Mesendoderm (in vitro differentiated cells): ENCODE data around the gene SPATA31D4.
"Not testable (repeated sequence)": the region's sequence is repeated elsewhere in the genome, so short reads cannot be mapped to it uniquely, and the experiment has no call there.

Source experiments
- DNase-seq: peaks from one replicate; pipeline ENCODE4 v3.0.0; 2013
- H2AK5ac ChIP-seq: 2 replicates; pipeline ENCODE4 v1.6.1; 2013; ENCODE audit warnings: low read length, inconsistent platforms
- H2BK120ac ChIP-seq: 2 replicates; pipeline ENCODE4 v1.6.1; 2013; ENCODE audit warnings: low read depth, mild to moderate bottlenecking, low read length, moderate library complexity, mixed read lengths
- H2BK15ac ChIP-seq: replicated peaks from 2 replicates; pipeline ENCODE4 v1.6.1; 2013; ENCODE audit warnings: low read depth, mild to moderate bottlenecking, moderate library complexity
- H2BK5ac ChIP-seq: 2 replicates; pipeline ENCODE4 v1.6.1; 2013; ENCODE audit warnings: low read length, inconsistent platforms
- H3K18ac ChIP-seq: 2 replicates; pipeline ENCODE4 v1.6.1; 2013; ENCODE audit warnings: mild to moderate bottlenecking, low read length, mixed read lengths
- H3K23ac ChIP-seq: one replicate; pipeline ENCODE4 v1.6.1; 2013; ENCODE audit warnings: low read length
- H3K27ac ChIP-seq: 2 replicates; pipeline ENCODE4 v1.5.1; 2013; ENCODE audit warnings: low read depth, mild to moderate bottlenecking, inconsistent platforms, low read length, moderate library complexity
- H3K27me3 ChIP-seq: 2 replicates; pipeline ENCODE4 v1.6.1; 2013; ENCODE audit warnings: low read length, control low read depth, mild to moderate bottlenecking, inconsistent platforms; ENCODE audit not compliant: insufficient read depth, poor library complexity
- H3K36me3 ChIP-seq: 2 replicates; pipeline ENCODE4 v1.6.1; 2013; ENCODE audit warnings: low read length, inconsistent platforms; ENCODE audit not compliant: control insufficient read depth, insufficient read depth
- H3K4ac ChIP-seq: one replicate; pipeline ENCODE4 v1.6.1; 2013; ENCODE audit warnings: low read depth, mild to moderate bottlenecking, low read length, moderate library complexity
- H3K4me1 ChIP-seq: 2 replicates; pipeline ENCODE4 v1.6.1; 2013; ENCODE audit warnings: low read depth, low read length, inconsistent platforms; ENCODE audit not compliant: control insufficient read depth
- H3K4me2 ChIP-seq: 2 replicates; pipeline ENCODE4 v1.6.1; 2013; ENCODE audit warnings: low read length
- H3K4me3 ChIP-seq: 2 replicates; pipeline ENCODE4 v1.5.1; 2013; ENCODE audit warnings: mild to moderate bottlenecking, low read length
- H3K56ac ChIP-seq: one replicate; pipeline ENCODE4 v1.6.1; 2013; ENCODE audit warnings: low read length
- H3K79me1 ChIP-seq: 2 replicates; pipeline ENCODE4 v1.6.1; 2013; ENCODE audit warnings: low read length, inconsistent platforms
- H3K79me2 ChIP-seq: 2 replicates; pipeline ENCODE4 v1.6.1; 2013; ENCODE audit warnings: mild to moderate bottlenecking, low read length; ENCODE audit not compliant: control insufficient read depth, insufficient read depth
- H3K9ac ChIP-seq: 2 replicates; pipeline ENCODE4 v1.6.1; 2013; ENCODE audit warnings: low read length, inconsistent platforms
- H4K5ac ChIP-seq: one replicate; pipeline ENCODE4 v1.6.1; 2013; ENCODE audit warnings: low read length
- H4K8ac ChIP-seq: one replicate; pipeline ENCODE4 v1.6.1; 2013; ENCODE audit warnings: low read depth, mild to moderate bottlenecking, control low read depth, low read length, moderate library complexity
- WGBS: extraction: QIAGEN DNeasy Blood & Tissue Kit; methylation state at CpG from one replicate; pipeline ENCODE4 v1.1.7; 2013; ENCODE audit warnings: low lambda C conversion rate, missing lambda C conversion rate; ENCODE audit not compliant: insufficient coverage; ENCODE audit errors: extremely low coverage; 5-methylcytosine and 5-hydroxymethylcytosine counted together

Gene SPATA31D4

GRCh38 chr9:81933547-81933946, 5.3 kb downstream of the SPATA31D4 start:
- H3K36me3 ChIP-seq, H3K18ac ChIP-seq, H3K9ac ChIP-seq, H3K4me2 ChIP-seq, H3K4ac ChIP-seq, H2BK120ac ChIP-seq, H3K4me1 ChIP-seq, H4K8ac ChIP-seq, H3K4me3 ChIP-seq, H3K27me3 ChIP-seq, H2AK5ac ChIP-seq, H2BK15ac ChIP-seq, H4K5ac ChIP-seq, H2BK5ac ChIP-seq, H3K79me1 ChIP-seq, H3K27ac ChIP-seq, H3K79me2 ChIP-seq, H3K23ac ChIP-seq, DNase-seq, H3K56ac ChIP-seq: not testable (repeated sequence)
- WGBS = no CpG with 5 or more reads among the region's 3 CpGs

GRCh38 chr9:81943393-81943792, 15.2 kb downstream of the SPATA31D4 start, which contains the start of gene SPATA31D3:
TSS of gene SPATA31D3 (plus strand) at chr9:81943500. CDS start at chr9:81943586, 86 bp downstream.
- not testable (repeated sequence) for H2BK5ac ChIP-seq, H3K9ac ChIP-seq, H2BK120ac ChIP-seq, H3K4me3 ChIP-seq, H3K36me3 ChIP-seq, DNase-seq, H3K27ac ChIP-seq, H3K4ac ChIP-seq, H3K23ac ChIP-seq, H4K5ac ChIP-seq, H2AK5ac ChIP-seq, H3K4me1 ChIP-seq, H3K4me2 ChIP-seq, H3K56ac ChIP-seq, H3K79me1 ChIP-seq, H4K8ac ChIP-seq, H3K27me3 ChIP-seq, H3K18ac ChIP-seq, H2BK15ac ChIP-seq, H3K79me2 ChIP-seq
- no CpG with 5 or more reads among the region's 2 CpGs for WGBS

GRCh38 chr9:81948650-81949049, 20.4 kb downstream of the SPATA31D4 start:
- not testable (repeated sequence) for DNase-seq, H3K18ac ChIP-seq, H3K23ac ChIP-seq, H4K8ac ChIP-seq, H3K79me1 ChIP-seq, H3K4me3 ChIP-seq, H3K36me3 ChIP-seq, H3K4ac ChIP-seq, H2BK5ac ChIP-seq, H3K4me2 ChIP-seq, H3K4me1 ChIP-seq, H3K79me2 ChIP-seq, H3K27me3 ChIP-seq, H3K56ac ChIP-seq, H2AK5ac ChIP-seq, H2BK15ac ChIP-seq, H3K9ac ChIP-seq, H2BK120ac ChIP-seq, H3K27ac ChIP-seq, H4K5ac ChIP-seq
- WGBS = no CpG with 5 or more reads among the region's 3 CpGs

- Histone ChIP-seq H3K56ac (no peak overlapping the region), H3K4me1 (no peaks in the 10 kb centered on the region), H3K9ac (no peak overlapping the region), H3K27me3 (no peaks in the 10 kb centered on the region), H3K79me1 (no peaks in the 10 kb centered on the region), H3K36me3 (no peaks in the 10 kb centered on the region), H3K23ac (no peak overlapping the region), H2BK120ac (no peak overlapping the region), H3K4me3 (no peak overlapping the region), H3K18ac (no peak overlapping the region), H4K8ac (no peak overlapping the region), H3K4ac (no peak overlapping the region), H2BK5ac (no peak overlapping the region), H2AK5ac (no peak overlapping the region), H3K4me2 (no peak overlapping the region), H2BK15ac (no peak overlapping the region), H3K27ac (no peak overlapping the region), H3K79me2 (no peaks in the 10 kb centered on the region), H4K5ac (no peak overlapping the region)
- no CpG with 5 or more reads among the region's 1 CpG for WGBS
- DNase-seq = no peak
These were observed 24.9 kb downstream of the SPATA31D4 start for GRCh38 chr9:81953096-81953495.

- DNase-seq = no peak
- no peak overlapping the region for H3K4ac ChIP-seq
- H3K79me2 ChIP-seq = no peaks in the 10 kb centered on the region
- H2AK5ac ChIP-seq = no peak overlapping the region
- no peak overlapping the region for H3K18ac ChIP-seq
- H3K4me1 ChIP-seq = no peaks in the 10 kb centered on the region
- no peak overlapping the region for H2BK15ac ChIP-seq
- no peaks in the 10 kb centered on the region for H3K79me1 ChIP-seq
- no peak overlapping the region for H3K9ac ChIP-seq
- H3K23ac ChIP-seq = no peak overlapping the region
- H3K36me3 ChIP-seq = no peaks in the 10 kb centered on the region
- no peak overlapping the region for H2BK5ac ChIP-seq
- no peaks in the 10 kb centered on the region for H3K27me3 ChIP-seq
- H3K4me3 ChIP-seq = no peak overlapping the region
- H4K5ac ChIP-seq = no peak overlapping the region
- no peak overlapping the region for H3K56ac ChIP-seq
- H2BK120ac ChIP-seq = no peak overlapping the region
- H3K27ac ChIP-seq = no peak overlapping the region
- no peak overlapping the region for H3K4me2 ChIP-seq
- H4K8ac ChIP-seq = no peak overlapping the region
These were observed 27.4 kb downstream of the SPATA31D4 start for GRCh38 chr9:81955625-81956024.
